Effector CD4-positive, alpha-beta T cell (primary cell): ENCODE measurements around the gene MAOA.
"Not testable (repeated sequence)": the region's sequence is repeated elsewhere in the genome, so short reads cannot be mapped to it uniquely, and the experiment has no call there.

Experiments
- DNase-seq: peaks from one replicate; pipeline ENCODE4 v3.0.0-alpha.2; 2020

The MAOA gene

DNA sequence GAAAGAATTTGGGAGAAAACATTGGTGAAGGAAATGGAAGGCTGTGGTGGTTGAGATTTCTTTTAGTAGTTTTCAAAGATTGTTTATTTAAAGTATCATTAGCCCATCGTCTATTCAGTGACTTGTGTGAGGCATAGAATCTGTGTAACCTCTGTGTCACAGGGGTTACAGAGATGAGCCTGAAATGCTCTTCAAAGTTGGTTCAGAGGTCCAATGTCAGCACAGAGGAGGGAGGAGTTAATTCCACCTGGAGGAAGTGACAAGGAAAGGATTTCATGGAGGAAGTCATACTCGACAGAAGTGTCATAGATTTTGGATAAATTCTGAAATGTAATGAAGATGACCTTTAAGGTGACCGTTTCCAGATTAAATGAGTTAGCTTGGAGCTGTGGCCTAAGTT lies 8.2 kb downstream of the MAOA start:
- DNase-seq = no peak

DNA sequence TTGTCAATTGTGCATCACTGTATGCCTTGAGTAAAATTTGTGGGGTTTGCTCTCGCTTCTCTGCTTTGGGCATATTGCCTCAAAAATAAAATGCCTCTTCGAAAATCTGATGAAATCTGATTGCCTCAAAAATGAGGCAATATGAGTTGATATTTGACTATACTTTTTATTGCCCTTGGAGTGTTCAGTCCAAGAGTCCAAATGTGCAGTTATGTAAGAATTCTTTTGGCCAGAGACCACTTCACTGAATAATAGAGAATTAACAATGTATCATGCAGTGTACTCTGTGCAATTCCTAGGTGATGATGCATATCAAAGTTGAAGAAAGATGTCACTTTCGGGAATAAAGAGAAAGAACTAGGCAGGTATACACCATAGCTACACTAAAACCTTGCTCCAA lies 8.6 kb downstream of the MAOA start:
- DNase-seq = no peak

DNA sequence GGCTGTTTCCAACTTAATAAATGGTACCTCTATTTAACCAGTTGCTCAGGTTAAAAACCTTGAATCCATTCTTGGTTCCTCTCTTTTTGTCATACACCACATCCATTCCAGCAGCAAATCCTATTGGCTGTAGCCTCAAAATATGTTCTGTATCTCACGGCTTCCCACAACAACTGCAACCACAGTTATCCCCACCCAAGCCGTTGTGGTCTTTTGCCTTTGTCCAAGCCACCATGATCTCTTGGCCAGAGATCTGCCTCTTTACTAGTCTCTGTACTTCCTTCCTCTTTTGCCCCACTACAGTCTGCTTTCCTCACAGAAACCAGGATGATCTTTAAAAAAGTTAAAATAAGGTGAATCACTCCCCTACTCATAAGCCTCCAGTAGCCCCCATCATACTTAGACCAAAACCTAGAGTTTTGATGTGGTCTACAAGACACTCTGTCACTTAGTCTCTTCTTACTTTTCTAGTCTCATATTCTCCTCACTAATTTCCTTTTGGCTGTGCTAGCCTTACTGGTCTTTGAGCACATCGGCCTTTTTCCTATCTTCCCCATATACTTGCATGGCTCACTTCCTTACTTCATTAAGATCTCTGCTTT lies 10.3 kb downstream of the MAOA start:
- no peak for DNase-seq

DNA sequence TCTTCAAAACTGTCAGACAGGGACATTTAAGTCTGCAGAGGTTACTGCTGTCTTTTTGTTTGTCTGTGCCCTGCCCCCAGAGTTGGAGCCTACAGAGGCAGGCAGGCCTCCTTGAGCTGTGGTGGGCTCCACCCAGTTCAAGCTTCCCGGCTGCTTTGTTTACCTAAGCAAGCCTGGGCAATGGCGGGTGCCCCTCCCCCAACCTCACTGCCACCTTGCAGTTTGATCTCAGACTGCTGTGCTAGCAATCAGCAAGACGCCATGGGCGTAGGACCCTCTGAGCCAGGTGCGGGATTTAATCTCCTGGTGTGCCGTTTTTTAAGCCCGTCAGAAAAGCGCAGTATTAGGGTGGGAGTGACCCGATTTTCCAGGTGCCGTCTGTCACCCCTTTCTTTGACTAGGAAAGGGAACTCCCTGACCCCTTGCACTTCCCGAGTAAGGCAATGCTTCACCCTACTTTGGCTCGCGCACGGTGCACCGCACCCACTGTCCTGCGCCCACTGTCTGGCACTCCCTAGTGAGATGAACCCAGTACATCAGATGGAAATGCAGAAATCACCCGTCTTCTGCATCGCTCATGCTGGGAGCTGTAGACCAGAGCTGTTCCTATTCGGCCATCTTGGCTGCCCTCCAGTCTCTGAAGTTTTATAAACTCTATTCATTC lies 20.0 kb downstream of the MAOA start:
- DNase-seq = not testable (repeated sequence)

DNA sequence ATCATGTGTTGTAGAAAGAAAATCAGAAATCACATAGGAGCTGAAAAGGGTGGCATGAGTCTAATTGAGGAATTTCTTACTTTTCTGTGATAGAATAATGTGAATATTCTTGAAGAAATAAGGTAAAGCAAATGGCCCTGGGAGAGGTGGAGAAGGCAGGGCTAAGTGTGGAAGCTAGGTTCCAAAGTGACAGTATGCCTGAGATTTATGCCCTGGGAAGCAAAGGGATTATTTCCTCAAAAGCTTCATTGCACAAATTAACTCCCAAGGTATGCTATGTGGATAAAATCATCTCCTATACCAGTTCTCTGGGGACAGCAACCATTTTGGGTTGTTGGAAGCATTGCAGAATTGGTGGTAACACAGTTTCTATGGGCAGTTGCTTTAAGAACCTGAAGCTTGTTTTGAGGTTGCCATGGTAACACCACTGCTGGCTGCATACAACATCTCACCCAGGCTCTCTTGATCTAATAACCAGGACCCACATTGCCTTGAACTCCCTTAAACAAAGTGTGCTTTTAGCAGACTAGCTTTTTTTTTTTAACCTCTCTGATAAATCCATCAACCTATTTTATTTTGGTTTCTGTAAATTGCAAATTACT lies 21.0 kb downstream of the MAOA start:
- no peak for DNase-seq

DNA sequence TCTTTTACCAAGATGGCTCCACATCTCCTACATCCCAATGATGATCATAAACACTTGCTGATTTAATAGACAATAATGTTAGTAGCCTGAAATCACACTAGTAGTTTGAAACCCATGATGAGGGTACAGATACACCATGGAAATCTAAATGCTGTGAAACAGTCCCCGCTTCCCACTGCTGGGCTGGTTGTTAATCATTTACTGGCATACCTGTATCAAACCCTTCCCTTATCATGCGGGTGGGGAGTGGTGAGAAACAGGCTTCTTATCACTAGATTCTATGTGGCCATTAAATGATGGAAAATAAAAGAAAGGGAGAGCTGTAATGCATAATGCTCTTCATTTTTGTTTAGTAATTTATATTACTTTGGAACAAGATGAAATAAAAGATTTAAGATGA lies 21.9 kb downstream of the MAOA start:
- DNase-seq = no peak

DNA sequence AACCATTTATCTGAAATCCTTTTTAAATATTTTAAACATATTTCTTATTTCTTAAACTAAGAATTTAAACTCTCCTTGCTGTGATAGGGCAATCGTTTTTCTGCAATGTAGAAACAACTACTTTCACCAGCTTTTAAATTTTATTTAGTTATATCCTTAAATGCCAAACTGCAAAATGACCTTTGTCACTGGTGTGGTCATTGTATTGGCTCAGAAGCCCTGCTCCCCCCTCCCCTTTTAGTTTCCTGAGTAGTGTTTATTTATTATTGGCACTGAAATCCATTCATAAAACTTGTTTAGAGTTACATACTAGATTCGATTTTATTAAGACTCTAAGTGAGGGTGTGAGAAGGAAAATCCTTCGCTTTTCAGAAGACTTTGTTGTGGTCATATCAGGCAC lies 23.0 kb downstream of the MAOA start:
- no peak for DNase-seq

DNA sequence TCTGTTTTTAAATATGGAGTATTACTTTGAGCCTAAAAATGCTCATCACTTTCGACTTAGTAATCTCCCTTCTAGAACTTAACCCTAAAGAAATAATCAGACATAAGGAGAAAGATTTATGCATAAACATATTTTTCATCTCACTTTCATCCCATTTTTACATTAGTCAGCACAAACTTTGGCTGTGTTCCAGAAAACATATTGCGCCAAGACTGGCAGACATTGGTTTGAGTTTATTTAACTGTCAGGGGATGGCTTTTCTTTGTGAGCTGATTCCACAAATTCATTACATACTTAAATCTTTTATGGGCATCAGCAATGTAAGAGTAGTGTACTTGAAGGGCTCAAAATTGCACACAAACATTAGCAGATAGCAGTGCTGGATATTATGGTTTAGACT lies 23.7 kb downstream of the MAOA start:
- no peak for DNase-seq

DNA sequence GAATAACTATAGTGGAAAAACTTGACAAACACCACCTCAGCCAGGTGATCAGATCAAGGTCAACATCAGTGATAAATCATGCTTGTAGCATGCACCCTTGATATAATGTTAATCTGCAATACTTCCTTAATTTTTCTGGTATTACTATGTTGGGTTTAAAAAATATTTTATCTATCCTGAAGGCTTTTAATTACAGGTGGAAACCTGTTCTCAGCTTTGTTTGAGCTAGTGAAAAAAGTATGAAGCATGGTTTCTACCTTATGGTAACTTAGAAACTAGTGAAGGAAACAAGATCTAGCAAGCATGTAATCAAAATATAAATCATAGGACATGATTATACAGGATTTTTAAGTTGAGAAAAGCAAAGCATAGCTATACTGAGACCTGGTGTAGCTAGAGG lies 26.6 kb downstream of the MAOA start:
- no peak for DNase-seq

DNA sequence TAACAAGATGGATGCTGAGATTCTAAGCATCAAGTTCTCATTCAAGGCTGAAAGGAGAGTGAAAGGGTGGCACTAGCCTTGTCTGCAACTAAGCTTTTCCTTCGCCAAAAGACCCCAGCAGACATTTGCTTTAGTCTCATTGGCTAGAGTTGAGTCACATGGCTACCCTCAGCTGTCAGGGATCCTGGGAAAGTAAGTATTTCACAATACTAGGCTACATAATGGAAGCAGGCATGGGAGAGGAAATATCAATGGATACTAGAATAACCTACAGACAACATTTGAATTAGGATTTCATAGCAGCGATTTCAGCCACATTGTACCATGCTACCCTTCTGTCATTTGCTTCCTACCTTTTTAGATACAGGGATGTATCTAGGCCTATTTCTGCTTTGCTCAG lies 29.1 kb downstream of the MAOA start:
- no peak for DNase-seq

DNA sequence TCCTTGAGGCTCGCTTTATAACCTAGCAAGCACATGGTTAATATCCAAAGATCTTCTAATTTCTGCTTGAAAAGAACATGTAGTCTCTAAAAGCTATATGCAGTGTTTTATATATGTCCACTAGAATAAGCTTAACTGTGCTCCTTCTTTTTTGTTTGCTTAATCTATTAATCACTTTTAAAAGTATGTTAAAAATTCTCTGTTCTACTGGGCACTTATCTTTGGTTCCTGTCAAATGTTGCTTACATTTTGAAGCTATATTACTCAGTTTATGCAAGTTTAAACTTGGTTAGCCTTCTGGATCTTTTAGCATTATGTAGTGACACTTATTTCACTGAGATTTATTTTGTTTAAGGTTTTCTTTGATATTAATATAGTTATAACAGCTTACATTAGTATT lies 32.5 kb downstream of the MAOA start:
- DNase-seq = no peak

DNA sequence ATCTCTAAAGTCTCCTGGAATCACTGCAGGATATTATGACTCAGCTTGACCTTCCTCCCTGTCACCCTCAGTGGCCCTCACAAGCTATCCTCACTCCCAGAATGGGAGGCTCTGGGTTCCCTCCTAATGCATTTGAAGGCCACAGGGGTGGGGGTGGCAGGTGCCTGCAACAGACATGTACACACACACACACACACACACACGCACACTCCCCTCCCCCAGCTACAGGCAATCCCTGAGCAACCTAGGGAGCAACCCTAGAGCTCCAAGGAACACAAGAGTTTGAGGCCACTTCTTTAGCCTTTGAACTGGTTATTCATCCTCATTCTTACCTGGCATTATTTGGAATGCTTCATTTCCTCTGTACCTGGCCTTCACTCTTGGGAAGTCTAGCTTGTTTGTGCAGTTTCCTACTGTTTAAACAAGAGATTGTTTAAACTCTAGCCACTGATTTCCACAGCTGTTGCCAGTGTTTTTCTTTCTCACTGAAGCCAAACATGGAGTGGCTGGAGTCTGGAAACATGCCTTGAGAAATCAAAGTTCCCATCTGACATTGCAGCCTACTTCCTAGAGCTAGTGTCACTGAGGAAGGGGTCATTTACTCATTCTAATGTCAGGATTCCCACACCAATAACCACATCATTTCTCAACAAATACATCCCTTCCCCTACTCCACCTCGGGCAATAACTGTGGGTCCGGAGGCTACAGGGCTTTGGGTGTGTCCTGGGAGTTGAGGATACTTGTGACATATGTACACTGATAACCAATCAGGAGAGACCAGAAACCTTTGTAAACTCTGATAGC lies 37.7 kb downstream of the MAOA start:
- DNase-seq = no peak

DNA sequence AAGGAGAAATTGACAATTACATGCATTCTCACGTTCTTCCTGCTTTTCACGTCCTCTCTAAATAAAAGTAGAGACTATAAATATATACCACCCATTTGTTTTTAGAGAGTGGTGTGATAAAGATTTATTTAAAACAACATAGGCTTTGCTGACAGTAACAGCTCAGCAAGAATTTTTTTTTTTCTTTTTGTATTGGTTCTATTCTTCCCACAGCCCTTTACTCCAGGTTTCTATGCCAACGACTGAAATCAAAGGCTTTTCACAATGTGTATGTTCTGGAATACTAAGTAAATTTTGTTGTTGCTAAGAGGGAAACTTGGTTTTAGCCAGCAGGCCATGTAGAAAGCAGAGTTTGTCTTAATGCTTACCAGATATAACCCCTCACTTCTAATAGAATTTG lies 43.4 kb downstream of the MAOA start:
- DNase-seq = no peak

DNA sequence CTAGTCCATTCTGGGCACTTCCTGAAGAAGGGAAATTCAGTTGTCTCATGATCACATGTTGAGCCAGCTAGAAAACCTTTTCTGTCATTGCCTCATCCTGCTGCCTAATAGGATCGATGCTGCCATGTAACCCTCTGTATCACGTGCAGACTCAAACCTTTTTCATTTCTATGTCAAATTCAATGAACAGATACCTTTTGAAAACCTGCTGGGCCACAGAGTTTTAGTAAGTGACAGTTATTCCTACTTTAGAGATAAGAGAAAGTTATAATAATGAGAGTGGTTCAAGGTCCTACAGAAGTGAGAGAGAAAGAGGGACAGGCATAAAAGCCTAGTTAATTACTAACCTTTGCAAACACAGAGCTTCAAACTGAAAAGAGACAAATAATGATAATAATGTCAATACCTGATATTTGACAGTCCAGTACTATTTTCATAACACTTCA lies 46.0 kb downstream of the MAOA start:
- DNase-seq = no peak

DNA sequence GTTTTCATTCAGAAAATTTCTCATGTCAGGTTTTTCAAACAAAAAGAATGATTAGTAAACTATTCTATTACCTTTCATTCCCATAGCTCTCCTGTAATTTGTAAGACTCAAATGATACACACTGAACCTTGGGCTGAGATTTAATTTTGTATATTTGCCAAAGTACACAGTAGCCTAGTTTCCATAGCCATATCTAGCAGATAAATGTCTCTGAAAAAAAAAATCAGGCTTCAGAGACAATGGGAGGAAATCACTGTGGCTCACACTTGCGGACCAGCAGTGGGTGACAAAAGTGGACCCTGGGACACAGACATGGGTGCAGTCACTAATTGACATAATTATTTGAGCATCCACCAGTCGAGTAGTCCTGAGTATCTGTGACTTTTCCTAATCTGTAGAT lies 46.6 kb downstream of the MAOA start:
- no peak for DNase-seq

DNA sequence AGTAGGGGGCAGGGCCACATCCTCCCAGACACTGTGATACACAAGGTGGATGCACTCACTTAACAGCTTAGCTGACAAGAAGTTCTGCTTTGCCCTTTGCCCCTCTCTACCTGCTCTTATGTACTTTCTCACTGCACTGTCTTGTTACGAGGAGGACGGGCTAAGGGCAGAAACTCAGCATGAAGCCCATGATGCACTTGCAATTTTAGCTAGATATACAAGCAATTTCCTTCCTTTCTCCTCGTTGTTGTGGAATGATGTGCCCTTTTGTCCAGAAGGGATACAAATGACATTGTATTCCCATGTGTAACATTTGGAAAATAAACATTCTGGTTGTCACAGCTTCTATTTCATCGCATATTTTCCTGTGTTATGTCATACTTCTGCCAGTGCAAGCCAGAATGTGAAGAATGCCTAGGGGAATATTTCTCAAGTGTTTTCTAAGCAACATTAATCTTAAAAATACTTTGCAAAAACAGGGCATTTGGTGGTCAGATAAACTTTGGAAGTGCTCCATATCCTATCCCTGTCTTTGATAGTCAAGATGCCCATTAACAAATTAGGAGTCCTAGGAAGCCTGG lies 47.2 kb downstream of the MAOA start:
- DNase-seq = no peak

DNA sequence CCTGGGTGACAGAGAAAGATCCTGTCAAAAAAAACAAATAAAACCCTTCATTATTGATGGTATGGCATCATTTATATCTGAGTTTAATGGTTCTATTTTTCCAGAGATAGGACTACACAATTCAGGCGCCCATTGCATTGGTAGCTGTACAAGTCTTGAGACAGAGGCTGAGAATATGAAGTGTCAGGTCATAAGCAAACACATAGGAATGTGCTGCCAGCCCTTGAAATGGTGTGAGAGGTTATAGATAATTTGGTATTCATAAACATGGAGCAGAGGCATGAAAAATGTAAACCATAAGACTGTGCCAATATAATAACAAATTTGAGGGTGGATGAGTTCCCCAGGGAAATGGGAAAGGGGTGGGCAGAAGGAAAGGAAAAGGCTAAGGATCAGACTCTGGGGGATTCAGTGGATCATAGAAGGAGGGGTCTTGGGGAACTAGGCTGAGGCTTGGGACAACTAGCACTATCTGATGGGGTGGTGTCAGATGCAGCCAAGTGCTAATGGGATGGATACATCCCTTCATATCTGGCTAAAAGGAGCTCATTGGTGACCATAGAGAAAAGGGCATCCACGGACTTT lies 50.8 kb downstream of the MAOA start:
- no peak for DNase-seq

DNA sequence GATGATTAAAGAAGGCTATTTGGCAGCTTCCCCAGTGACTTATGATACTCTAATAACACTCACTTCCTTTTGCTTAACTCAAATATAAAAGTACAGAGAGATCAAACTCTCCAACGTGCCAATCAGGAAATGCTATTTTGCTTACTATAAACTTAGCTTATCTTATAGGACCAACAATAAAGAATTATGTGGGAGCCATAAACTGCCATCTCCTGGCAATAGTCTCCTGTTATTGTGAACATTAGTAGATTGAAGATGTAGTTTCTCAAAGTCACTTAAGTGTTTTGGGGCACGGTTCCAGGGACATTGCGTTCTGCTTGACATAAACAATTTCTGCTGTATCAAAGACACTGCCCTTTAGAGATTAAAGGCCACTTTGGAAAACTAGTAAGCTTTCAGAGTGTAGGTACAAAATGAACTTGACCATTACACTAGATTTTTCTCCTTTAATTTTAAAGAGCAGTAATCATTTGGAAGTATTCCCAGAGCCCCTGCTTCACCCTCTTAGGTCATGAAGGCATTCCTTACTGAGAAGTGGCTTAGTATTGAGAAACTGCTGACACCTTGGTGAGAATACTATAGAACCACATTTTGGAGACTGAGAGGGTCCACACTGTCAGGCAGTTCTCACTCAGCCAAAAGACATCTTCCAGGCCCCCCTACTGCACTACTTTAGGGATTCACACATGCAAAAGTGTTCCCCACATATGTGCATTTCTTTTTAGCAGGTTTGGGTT lies 51.9 kb downstream of the MAOA start:
- DNase-seq = no peak

DNA sequence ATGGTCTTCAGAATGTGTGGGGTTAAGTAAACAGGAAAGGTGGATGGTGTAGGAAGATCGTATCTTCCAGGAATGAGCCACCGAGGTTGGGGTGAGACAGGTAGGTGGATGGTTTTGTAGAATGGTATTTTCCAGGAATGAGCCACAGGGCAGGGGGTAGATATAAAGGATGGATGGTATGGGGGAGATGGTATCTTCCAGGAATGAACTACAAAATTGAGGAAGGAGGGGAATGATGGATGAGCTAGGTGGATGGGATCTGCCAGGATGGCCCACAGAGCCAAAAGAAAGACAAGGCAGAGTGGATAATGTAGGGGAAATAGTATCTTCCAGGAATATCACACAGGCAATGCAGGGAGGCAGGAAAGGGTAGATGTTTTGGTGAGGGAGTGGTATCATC lies 60.0 kb downstream of the MAOA start:
- DNase-seq = no peak

DNA sequence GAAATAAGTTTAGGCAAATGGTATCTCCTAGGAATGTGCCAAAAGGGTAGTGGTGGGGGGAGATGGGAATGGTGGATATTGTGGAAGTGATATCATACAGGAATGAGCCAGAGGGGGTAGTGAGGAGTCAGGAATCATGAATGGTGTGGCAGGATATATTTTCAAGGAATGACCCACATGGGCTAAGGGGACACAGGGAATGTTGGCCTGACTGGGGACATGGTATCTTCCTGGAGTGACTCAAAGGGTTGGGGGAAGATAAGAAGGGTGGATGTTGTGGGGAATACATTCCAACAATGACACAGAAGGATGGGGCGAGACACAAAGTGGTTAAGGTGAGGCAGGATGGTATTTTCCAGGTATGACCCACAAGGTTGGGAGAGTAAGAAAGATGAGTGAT lies 60.6 kb downstream of the MAOA start:
- no peak for DNase-seq

DNA sequence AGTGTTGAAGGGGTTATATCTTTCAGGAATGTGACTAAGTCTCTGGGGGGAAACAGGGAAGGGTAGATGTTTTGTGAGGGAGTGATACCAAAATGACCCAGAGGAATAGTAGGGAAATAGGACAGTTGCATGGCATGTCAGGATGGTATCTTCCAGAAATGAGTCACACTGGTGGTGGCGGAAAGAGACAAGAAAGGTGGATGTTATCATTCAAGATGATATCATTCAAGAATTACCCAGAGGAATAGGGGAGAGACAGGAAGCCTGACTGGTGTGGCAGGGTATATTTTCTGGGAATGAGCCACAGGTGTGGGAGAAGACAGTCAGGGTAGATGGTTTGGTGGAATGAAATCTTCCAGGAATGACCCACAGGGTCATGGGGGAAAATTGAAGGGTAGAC lies 61.1 kb downstream of the MAOA start:
- no peak for DNase-seq

DNA sequence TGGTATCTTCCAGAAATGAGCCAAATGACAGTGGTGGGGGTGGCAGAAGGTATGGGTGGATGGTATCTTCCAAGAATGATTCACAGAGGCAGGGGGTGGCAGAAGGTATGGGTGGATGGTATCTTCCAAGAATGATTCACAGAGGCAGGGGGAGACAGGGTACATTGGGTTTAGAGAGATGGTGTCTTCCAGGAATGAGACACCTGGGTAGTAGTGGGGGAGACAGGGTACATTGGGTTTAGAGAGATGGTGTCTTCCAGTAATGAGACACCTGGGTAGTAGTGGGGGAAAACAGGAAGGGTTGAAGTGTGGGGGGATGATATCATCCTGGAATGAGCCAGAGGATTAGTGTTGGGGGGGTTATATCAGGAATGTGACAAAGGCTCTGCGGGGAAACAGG lies 62.0 kb downstream of the MAOA start:
- DNase-seq = no peak
